ENCODE data around the gene PABPN1L.

Gene PABPN1L

DNA sequence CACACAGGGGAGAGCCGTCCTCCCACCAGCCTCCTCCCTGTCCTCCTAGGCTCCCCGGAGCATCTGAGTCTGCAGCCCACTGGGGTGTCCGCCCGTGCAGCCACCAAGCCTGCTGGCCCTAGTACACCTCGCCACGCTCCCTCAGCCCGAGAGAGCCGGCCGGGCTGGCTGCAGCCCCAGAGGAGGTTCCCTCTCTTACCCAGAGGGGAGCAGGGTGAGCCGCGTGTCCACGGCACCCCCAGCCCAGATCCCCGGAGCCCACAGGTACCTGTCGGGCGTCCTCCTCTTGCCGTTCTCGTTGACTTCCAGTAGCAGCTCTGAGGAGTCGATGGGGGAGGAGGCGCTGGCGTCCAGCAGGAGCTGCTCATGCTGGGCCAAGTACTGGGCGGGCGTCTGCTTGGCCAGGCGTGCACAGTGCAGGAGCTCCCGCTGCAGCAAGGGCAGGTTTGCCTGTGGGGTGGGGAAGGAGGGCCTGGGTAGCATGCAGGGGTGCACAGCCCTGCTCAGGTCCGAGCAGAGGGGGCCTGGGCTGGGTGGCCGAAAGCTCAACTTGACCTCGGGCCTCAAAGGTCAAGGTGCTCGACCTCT, 19.3 kb upstream of the PABPN1L start:
- no peak overlapping the region for H3K27ac ChIP-seq
- no peak for DNase-seq (ENCODE audit: low read depth, low spot score)

DNA sequence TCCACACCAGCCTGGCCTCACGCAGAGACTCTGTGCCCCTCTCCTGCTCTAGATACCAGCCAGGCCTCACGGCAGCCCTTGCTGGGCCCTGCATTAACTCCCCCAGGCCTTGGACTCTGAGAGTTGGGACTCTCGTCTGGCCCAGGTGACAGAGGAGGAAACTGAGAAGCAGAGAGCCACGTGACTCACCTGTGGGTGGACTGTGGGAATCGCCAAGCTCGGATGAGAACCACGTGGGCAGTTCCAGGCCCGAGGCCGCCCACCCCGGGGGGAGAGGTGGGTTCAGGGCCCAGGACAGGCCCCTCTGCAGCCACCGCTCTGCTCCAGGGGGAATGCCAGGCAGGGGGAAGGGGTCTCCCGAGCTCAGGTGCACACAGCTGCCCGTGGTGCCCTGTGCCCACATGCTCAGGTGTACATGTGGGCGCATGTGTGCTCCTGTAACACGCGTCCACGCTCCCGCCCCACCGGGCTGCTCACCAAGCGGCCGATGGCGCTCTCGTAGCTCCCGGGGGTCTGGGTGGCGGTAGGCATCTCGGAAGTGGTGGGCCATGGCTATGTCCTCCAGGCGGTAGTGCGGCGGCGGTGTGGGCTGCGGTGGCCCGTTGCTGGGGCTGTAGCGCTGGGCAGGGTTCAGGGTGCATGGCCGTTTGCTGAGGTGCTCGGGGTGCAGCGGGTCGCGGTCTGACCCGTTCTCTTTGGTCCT, 18.3 kb upstream of the PABPN1L start:
- H3K27ac ChIP-seq, result no peak overlapping the region
- no peak for DNase-seq (ENCODE audit: low read depth, low spot score)

DNA sequence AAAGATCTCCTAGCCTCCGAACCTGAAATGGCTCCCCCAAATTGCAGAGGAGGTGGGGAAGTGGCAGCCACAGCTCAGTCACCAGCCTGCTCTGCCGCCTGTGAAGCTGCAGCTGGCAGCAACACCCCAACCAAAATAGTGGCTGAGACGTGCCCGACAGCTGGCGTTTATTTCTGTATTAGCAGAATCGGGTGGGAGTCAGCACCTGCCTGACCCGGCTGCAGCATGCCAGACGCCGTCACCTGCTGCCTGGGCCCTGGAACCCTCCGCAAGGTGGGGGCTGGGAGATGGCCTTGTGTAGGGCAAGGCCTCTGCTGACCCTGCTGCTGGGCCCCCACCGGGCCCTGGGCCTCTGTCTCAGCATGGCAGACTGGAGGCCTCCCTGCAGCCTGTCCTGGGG, 17.5 kb upstream of the PABPN1L start:
- H3K27ac ChIP-seq, result no peak overlapping the region
- no peak for DNase-seq (ENCODE audit: low read depth, low spot score)

DNA sequence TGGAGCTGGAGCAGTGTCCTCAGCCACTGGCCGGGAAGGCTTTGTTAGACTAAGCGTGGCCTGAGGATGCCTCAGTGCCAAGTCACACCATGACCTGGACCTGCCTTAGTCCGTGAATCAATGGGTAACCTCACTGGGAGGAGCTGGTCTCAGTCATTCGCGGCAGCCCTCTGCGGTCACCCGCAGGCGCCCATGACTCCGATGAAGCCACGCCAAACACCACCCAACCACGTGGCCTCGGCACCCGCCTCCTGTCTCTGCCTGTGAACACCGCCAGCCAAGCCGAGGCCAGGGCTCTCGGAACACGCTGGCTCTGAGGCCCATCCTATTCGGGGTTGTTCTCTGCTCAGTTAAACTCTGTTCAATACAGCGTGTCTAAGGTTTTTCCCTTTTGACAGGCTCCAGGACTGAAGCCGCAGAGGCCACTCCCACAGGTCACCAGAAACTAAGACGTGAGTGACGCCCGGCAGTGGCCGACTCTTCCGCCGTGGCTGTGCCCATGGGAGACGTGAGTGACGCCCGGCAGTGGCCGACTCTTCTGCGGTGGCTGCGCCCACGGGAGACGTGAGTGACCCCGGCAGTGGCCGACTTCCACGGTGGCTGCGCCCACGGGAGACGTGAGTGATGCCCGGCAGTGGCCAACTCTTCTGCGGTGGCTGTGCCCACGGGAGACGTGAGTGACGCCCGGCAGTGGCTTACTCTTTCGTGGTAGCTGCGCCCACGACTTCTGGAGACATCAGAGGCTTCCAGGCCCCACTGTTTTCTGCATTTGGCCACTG, 16.8 kb upstream of the PABPN1L start:
- no peak overlapping the region for H3K27ac ChIP-seq
- no peak for DNase-seq (ENCODE audit: low read depth, low spot score)

DNA sequence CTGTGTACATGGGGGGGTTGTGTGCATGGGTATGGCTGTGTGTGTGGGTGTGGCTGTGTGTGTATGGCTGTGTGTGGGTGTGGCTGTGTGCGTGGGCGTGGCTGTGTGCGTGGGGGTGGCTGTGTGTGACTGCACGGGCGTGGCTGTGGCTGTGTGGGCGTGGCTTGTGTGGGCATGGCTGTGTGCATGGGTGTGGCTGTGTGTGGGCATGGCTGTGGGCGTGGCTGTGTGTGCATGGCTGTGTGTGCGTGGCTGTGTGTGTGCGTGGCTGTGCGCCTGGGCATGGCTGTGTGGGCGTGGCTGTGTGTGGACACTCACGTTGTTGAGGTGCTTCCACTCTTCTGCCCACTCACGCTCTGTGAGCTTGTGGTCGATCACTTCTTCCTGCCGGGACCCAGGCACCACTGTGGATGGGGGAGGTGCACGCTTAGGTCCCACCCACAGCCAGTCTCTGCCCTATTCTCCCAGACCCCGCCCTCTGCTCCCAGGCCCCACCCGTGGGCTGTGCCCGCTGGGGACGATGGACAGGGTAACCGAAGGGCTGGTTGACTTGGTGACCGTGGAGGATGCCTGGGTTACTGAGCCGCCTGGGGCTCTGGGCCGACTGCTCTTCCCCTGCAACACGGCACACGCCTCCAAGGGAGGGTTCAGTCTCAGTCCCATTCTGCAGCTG, 16.0 kb upstream of the PABPN1L start:
- DNase-seq (ENCODE audit: low read depth, low spot score), result peak; percentile 5

DNA sequence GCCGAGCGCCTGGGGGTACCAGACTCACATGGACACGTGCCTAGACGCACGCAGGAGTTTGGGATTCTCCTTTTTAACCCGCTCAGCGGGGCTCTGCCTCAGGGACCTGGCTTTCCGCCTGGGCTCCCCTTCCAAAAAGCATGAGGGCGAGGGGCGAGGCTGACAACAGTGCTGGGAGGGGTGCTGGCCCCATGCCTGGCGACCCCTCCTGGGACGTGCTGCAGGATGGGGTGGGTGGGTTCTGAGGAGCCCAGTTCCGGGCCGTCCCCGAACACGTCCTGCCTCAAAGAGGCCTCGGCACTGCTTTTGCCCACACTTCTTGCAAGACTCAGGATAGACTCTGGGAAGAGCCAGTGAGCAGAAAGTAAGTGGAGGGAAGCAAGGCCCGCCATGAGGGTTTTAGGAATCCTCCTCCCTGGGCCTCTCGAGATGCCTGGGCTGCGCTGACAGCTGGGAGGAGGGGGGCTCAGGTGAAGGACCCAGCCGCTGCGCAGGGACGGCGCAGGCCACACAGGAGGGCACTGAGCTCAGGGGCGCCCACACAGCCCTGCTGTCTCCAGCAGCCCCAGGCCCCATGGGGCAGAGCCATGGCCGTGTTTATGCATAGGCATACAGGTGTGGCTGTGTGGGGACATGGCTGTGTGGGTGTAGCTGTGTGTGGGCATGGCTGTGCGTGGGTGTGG, 15.4 kb upstream of the PABPN1L start:
- H3K27ac ChIP-seq, result no peak overlapping the region
- DNase-seq (ENCODE audit: low read depth, low spot score), result no peak

More for the DNA sequence above, 16.0 kb upstream of the PABPN1L start:
- H3K27ac ChIP-seq, result no peak overlapping the region

DNA sequence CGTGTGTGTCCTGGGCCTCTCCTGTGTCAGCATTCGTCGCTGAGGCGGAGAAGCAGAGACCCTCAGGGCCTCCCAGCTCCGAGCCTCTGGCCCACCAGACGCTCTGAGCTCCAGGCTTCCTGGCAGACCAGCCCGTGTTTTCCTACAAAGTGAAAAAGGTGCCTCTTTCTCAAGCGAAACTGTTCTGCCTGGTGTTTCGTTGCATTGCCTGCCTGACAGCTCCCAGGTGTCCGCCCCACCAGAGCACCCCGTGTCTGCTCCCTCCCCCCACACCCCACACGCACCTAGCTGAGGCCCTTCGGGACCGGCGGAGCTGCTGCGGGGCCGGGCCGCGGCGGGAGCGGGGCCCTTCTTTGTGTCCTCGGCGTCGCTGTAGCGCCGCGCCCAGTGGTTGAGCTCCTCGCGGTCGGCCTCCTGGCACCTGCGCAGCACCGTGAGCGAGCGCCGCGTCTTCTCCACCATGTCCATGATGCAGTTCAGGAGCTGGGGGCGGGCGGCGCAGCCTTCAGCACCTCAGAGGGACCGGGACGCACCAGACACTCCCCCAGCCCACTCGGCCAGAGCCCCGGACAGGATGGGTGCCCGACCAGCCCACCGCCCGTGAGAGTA, 14.7 kb upstream of the PABPN1L start:
- no peak overlapping the region for H3K27ac ChIP-seq
- DNase-seq (ENCODE audit: low read depth, low spot score), result no peak

DNA sequence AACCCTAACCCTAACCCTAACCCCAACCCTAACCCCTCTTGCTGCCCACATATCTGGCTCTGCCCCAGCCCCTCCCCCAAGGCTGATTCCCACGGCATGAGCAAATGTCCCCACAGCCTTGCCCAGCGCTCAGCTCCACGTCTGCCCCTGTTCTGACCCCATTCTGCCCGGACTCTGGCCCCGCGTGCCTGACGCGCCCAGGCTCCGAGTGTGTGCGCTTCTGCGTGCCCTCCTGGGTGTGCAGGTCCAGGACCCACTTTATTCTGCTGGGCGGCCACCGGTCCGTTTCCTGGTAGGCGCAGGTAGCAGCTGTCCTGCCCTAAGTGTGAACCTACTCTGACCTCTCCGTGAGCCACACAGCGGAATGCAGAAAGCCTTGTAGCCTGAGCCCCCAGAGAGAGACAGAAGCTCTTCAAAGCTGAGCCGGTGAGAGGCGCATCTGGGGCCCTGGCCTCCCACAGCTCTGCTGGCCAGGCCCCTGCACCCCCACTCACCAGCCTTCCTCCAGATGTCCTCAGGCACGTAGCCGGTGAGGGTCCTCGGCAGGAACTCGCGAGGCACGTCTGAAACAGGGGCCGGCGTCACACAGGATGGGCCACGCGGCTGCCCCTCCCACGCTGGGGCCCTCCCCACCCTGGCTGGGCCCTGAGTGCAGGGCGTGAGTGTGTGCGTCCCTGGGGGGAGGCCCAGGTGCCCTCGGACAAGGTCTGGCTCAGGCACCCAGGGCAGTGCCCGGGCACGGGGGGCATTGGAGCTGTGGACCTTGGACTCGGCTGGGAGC, 14.0 kb upstream of the PABPN1L start:
- no peak for DNase-seq (ENCODE audit: low read depth, low spot score)
- H3K27ac ChIP-seq, result no peak overlapping the region

DNA sequence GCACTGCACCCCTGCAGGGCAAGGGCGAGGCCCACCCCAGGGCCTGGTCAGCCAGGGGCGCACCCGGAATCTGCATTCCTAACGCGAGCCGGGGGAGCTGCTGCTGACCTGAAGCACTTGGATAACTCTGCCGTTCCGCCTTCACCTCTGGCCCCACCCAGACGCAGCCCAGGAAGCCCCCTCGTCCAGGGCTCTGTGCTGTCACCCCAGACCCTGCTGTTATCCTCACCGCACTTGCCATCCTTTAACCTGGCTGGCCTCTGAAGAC, 13.3 kb upstream of the PABPN1L start:
- no peak for DNase-seq (ENCODE audit: low read depth, low spot score)
- H3K27ac ChIP-seq, result no peak overlapping the region

DNA sequence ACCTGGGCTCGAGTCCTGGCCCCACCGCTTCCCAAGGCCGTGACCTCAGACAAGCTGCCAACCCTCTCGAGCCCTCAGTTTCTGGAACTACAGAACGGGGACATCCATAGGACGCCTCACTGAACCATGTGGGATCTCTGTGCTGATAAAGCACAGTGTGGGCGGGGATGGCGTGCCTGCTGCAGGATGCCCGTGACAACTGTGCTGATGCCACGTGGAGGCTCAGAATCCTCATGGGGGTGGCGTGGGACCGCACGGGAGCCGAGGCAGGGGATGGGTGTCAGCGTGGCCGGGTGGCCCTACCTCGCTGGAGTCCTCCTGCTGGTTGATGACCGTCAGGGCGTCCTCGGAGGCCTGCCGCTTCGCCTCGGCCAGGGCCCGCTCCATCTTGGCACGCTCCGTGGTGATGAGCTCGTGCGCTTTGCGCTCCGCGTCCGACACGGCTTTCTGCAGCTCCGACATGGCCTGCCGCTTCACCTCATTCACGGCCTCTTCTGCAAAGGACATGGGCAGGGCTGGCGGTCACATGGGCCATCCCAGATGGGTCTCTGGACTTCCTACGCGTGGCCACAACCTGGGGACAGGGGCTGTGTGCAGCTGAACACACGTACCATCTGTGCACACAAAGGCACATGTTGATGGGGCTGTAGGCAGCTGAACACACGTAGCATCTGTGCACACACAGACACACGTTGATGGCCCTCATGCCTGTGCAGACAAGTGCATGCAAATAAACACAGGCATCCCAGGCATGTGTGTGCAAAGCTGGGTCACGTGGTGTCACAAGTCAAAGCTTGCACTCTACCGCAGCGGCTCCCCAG, 12.7 kb upstream of the PABPN1L start:
- peak; percentile 56 for DNase-seq (ENCODE audit: low read depth, low spot score)
- no peak overlapping the region for H3K27ac ChIP-seq

DNA sequence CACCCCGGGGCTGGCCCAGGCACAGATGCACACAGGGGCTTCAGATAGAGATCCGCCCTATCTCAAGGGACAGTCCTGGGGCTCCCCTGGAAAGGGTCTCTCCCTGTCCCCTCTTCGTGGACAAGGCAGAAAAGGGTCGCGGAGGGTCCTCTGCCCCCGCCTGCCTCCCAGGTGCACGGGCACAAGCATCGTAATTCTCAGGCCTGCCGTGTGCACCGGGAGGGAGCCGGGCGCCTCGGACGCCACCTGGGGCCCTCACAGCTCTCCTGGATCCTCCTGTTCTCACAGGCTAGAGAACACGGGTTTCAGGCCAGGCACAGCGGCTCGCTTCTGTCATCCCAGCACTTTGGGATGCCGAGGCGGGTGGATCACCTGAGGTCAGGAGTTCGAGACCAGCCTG, 11.9 kb upstream of the PABPN1L start:
- DNase-seq (ENCODE audit: low read depth, low spot score), result no peak
- H3K27ac ChIP-seq, result no peak overlapping the region

DNA sequence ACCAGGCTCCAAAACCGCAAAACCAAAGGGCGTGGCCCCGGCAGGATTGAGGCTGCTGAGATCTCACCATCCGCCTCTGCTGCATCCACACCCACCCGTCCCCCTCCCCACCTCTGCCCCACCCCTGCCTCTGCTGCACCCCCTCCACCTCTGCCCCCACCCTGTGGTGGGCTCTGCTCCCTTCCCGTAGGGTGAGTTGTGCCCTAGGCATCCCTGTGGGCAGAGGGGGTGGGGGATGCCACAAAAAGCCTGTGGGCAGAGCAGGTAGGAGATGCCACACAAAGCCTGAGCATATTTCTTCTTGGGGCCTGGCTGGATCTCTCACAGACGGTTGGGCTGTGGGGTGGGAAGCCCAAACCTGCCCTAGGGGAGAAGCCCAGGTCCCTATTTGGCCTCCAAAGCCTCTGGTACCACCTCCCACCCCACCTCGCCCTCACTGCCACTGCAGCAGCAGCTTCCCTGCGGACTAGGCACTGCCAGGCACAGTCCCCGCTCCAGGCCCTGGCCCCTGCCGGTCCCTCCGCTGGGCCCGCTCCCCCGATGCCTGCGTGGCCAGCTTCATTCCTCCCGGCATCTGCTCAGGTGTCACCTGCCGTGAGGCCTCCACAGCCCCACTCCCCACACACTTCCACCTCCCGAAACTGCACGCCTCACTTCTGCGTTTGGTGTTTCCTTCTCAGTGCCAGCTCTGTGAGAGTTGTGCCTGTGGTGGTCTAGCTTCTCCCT, 11.3 kb upstream of the PABPN1L start:
- H3K27ac ChIP-seq, result no peak overlapping the region
- DNase-seq (ENCODE audit: low read depth, low spot score), result no peak

DNA sequence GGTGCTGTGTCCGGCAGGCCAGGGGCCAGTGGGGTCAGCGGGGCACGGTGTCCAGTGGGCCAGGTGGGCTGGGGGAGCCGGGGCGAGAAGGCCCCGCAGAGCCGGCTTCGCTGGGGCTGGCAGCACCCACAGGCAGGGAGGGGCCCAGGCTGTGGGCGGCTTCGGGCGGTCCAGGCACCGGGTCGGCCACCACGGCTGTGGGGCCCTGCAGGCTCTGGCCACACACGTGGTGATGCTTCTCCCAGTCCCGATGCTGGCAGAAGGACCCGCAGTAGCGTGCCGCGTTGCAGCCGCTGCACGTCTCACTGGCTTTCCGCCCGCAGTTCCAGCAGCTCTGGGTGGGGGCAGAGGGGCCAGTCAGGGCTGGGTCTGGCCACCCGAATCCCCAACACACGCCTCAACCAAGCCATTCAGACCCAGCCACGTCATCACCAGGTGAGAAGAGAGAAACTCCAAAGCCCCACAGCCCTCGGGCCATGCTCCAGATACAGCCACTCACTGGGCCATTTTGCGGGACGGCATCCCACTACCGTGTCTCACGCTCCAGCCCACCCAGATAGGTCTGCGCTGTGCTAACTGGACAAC, 10.6 kb upstream of the PABPN1L start:
- DNase-seq (ENCODE audit: low read depth, low spot score), result no peak
- H3K27ac ChIP-seq, result no peak overlapping the region

DNA sequence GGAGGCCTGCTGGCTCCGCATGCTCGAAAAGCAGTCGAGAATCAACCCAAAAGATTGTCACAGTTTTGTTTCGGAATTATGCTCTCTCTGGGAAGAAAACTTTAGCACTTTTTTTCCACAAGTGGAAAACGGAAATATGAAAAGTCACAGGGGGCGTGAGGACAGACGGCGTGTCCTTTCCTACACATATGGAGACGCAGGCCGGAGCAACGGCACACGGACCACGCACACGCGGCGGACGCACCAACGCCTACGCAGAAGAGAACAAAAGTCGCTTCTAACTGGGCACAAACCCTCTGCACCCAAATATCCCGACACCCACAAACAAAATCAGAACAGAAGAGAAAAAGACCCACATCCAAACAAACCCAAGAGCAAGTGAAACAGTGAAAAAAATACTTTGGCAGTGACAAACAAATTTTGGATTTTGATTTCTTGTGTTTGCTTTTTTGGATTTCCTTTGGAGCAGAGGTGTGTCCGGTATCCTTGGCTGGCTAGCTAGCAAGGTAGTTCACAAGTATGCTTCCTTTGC, 9.3 kb upstream of the PABPN1L start:
- H3K27ac ChIP-seq, result no peak overlapping the region
- no peak for DNase-seq (ENCODE audit: low read depth, low spot score)

DNA sequence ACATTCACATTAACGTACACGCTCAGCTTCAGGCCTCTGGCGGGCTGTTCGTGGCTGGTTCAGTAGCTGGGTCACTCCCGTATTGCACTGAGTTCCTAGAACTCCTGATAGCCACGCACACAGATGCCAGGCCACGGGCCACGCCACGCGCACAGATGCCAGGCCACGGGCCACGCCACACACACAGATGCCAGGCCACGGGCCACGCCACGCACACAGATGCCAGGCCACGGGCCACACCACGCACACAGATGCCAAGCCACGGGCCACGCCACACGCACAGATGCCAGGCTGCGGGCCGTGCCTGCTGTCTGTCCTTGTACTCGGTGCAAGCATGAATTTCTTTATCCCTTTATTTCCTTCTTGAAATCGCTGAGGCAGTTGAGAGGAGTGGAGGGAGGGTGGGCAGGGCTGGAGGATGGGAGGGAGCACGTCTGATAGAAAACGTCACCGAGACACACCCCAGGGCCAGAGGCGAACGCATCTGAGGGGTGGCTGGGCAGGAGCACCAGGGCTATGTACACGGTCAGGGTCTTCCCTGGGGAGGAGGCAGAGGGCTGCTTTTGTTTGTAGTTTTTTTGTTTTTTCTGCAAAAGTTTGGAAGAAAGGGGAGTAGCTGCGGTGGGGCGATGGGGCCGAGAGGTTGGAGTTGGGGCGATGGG, 8.6 kb upstream of the PABPN1L start:
- no peak overlapping the region for H3K27ac ChIP-seq
- DNase-seq (ENCODE audit: low read depth, low spot score), result no peak

DNA sequence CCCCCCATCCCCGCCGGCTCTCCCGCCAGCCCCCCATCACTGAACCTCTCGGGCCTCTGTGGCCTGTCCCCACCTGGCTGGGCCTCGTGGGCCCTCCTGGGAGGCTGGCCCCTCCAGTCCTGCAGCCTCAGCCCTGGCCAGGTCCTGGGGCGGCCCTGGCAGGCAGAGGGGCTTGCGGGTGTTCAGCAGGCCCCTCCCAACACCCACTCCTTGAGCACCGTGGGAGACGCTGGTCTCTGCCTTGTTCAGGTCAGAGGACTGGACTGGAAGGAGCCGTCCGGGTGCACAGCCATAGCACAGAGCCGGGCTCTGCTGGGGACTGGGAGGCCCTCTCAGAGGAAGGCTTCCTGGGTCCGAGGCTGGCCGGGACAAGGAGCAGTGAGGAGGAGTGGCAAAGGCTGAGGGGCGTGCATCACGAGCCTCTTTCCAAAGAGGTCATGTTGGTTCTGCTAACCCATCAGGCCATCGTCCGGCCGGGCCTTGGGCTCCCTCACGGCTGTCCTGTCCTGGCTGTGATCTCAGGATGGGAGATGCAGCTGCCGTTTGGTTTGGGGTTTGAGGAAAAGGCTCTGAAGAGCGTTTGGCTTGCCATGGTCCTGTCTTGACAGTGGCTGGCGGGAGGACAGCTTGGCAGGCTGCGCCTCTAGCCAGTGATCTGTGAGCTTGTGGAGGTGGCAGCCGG, 6.3 kb upstream of the PABPN1L start:
- H3K27ac ChIP-seq, result no peak overlapping the region
- DNase-seq (ENCODE audit: low read depth, low spot score), result no peak

Data from epithelial cell of prostate (primary cell).